ENCODE measurements around the gene AHSG. TPM values are rescaled to one million over a fixed set of nuclear protein-coding genes. Genes with fewer than 3 reads are reported as not detected.

Gene AHSG
- total and polyA plus RNA-seq, 12 donors, result 0.22 to 1.4 (median 0.77) TPM; not detected in 8

GRCh38 chr3:186648851-186649250 is 36.0 kb downstream of the AHSG start:
- intact Hi-C loops (cut with DNase I), result no loop called here

GRCh38 chr3:186651678-186652215 is 38.9 kb downstream of the AHSG start:
- TF ChIP-seq CTCF (IDR thresholded peaks at IDR 0.05), result no peak
- TF ChIP-seq POLR2A (IDR thresholded peaks at IDR 0.05), result no peak
- Histone ChIP-seq H3K4me3 (no peak overlapping the region), H3K4me1 (replicated peaks in 1 of 2) (no peaks in the 10 kb centered on the region), H3K36me3 (replicated peaks in 1 of 2) (no peaks in the 10 kb centered on the region), H3K27me3 (no peaks in the 10 kb centered on the region), H3K9me3 (replicated peaks in 1 of 3) (no peaks in the 10 kb centered on the region), H3K27ac (no peak overlapping the region)
- no peak for DNase-seq
- 65 to 85% (median 75%) methylated on average over 3 of the region's 3 CpGs for WGBS, 4 donors
- intact Hi-C loops (cut with DNase I), result no loop called here

More at GRCh38 chr3:186648851-186649250, 36.0 kb downstream of the AHSG start:
- TF ChIP-seq CTCF (IDR thresholded peaks at IDR 0.05) (no peak), POLR2A (IDR thresholded peaks at IDR 0.05) (no peak)
- no peaks in the 10 kb centered on the region for H3K4me1 ChIP-seq (replicated peaks in 1 of 2)
- no peaks in the 10 kb centered on the region for H3K36me3 ChIP-seq (replicated peaks in 1 of 2)
- H3K27me3 ChIP-seq, result no peaks in the 10 kb centered on the region
- H3K27ac ChIP-seq, result no peak overlapping the region
- WGBS, 4 donors, result 86 to 94% (median 91%) methylated on average over 1 of the region's 1 CpG
- no peak overlapping the region for H3K4me3 ChIP-seq
- H3K9me3 ChIP-seq (replicated peaks in 1 of 3), result no peaks in the 10 kb centered on the region
- DNase-seq, result no peak

- WGBS, 4 donors, result 62 to 78% (median 71%) methylated on average over 7 of the region's 7 CpGs
- TF ChIP-seq POLR2A (IDR thresholded peaks at IDR 0.05) (no peak), CTCF (IDR thresholded peaks at IDR 0.05) (no peak)
- Histone ChIP-seq H3K36me3 (replicated peaks in 1 of 2) (no peaks in the 10 kb centered on the region), H3K27ac (no peak overlapping the region), H3K4me1 (replicated peaks in 1 of 2) (no peaks in the 10 kb centered on the region), H3K27me3 (no peaks in the 10 kb centered on the region), H3K9me3 (replicated peaks in 1 of 3) (no peaks in the 10 kb centered on the region), H3K4me3 (no peak overlapping the region)
- no peak for DNase-seq
- intact Hi-C loops (cut with DNase I), result no loop called here
Measured at GRCh38 chr3:186653080-186653707, 40.3 kb downstream of the AHSG start.

GRCh38 chr3:186653984-186654383 is 41.1 kb downstream of the AHSG start:
- H3K27me3 ChIP-seq, result no peaks in the 10 kb centered on the region
- H3K9me3 ChIP-seq (replicated peaks in 1 of 3), result no peaks in the 10 kb centered on the region
- H3K4me1 ChIP-seq (replicated peaks in 1 of 2), result no peaks in the 10 kb centered on the region
- DNase-seq, result no peak
- intact Hi-C loops (cut with DNase I), result no loop called here
- no peaks in the 10 kb centered on the region for H3K36me3 ChIP-seq (replicated peaks in 1 of 2)
- H3K27ac ChIP-seq, result no peak overlapping the region
- no peak overlapping the region for H3K4me3 ChIP-seq
- WGBS, 4 donors, result 23 to 36% (median 31%) methylated on average over 5 to 6 of the region's 6 CpGs
- TF ChIP-seq POLR2A (IDR thresholded peaks at IDR 0.05) (no peak), CTCF (IDR thresholded peaks at IDR 0.05) (no peak)

All from adrenal gland (tissue), 12 donors.